PC-3 (cell line): ENCODE data around the gene WDR53.

ENCODE experiments used
- EZH2 ChIP-seq: fragments of 300-600 bp; sonication (generic); IDR thresholded peaks from one replicate; pipeline ENCODE4 v1.6.1; 2017; ENCODE audit warnings: antibody characterized with exemption, mild to moderate bottlenecking, low read length; ENCODE audit not compliant: unreplicated experiment
- EZH2phosphoT487 ChIP-seq: fragments of 300-600 bp; sonication (generic); IDR thresholded peaks from 2 replicates; pipeline ENCODE4 v1.6.1; 2018; ENCODE audit warnings: mild to moderate bottlenecking, antibody characterized with exemption, low read length, borderline replicate concordance
- TF ChIP-seq, protein P1 (sequence below): fragments of 300-600 bp; sonication (generic); conservative IDR thresholded peaks from 2 replicates; pipeline ENCODE4 v1.5.1; 2017; ENCODE audit warnings: antibody characterized with exemption, low read depth, mild to moderate bottlenecking, low read length

DNA sequence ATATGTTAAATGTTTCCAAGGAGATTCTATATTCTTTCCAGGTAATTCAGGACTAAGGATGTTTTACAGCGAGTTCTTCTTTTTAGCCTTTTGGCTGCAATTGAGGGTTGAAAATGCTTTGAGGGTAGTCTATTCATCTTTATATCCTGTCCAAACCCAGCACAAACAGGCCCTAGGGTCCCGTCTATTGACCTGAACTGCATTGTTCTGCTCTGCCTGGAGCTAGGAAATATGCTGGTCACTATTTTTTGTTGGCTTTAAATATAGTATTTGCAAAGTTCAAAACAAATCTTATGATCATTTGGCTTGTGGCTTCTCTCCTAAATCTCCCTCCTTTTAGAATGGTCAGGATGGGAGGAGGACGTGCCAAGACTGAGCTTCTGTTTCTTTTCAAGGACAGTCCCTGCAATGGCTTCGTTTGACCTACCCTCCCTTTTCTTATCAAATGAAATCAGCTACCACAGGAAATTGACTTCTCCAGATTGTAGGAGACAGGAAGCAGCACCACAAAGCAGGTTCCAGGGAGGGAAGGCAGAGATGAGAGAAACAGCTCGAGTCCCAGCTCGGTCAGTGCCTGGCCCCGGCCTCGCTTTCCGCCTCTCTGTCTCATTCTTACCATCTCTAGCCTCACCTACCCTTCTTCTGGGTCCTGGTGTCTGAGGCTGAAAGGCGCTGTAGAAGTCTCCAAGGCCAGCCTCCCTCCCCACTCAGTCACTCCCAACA is 43.6 kb upstream of the WDR53 start:
- no peak for TF ChIP-seq EZH2
- TF ChIP-seq, protein P1, sequence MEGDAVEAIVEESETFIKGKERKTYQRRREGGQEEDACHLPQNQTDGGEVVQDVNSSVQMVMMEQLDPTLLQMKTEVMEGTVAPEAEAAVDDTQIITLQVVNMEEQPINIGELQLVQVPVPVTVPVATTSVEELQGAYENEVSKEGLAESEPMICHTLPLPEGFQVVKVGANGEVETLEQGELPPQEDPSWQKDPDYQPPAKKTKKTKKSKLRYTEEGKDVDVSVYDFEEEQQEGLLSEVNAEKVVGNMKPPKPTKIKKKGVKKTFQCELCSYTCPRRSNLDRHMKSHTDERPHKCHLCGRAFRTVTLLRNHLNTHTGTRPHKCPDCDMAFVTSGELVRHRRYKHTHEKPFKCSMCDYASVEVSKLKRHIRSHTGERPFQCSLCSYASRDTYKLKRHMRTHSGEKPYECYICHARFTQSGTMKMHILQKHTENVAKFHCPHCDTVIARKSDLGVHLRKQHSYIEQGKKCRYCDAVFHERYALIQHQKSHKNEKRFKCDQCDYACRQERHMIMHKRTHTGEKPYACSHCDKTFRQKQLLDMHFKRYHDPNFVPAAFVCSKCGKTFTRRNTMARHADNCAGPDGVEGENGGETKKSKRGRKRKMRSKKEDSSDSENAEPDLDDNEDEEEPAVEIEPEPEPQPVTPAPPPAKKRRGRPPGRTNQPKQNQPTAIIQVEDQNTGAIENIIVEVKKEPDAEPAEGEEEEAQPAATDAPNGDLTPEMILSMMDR = no peak
- no peak for TF ChIP-seq EZH2phosphoT487
